Measurements from ENCODE around the gene ING5.
"Not testable (repeated sequence)": the region's sequence is repeated elsewhere in the genome, so short reads cannot be mapped to it uniquely, and the experiment has no call there.

ING5 gene

DNA sequence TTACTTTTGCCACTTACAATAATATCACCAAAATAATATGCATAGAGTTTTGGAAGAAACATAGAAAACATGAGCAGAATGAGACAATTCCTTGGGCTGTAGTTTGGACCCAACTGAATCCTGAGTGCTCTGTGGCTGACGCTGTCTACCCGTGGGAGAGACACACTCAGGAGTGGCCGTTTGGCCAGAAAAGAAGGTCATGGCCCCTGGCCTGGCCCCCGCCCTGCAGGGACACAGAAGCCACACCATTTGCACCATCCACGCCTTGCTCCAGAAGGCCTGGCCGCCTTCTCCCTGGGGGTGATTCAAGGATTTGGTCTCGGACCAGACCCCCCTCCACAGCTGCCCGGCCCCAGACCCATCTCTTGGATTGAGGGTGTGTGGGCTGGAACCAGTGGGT lies 26.2 kb downstream of the ING5 start:
- TF ChIP-seq, protein P1, sequence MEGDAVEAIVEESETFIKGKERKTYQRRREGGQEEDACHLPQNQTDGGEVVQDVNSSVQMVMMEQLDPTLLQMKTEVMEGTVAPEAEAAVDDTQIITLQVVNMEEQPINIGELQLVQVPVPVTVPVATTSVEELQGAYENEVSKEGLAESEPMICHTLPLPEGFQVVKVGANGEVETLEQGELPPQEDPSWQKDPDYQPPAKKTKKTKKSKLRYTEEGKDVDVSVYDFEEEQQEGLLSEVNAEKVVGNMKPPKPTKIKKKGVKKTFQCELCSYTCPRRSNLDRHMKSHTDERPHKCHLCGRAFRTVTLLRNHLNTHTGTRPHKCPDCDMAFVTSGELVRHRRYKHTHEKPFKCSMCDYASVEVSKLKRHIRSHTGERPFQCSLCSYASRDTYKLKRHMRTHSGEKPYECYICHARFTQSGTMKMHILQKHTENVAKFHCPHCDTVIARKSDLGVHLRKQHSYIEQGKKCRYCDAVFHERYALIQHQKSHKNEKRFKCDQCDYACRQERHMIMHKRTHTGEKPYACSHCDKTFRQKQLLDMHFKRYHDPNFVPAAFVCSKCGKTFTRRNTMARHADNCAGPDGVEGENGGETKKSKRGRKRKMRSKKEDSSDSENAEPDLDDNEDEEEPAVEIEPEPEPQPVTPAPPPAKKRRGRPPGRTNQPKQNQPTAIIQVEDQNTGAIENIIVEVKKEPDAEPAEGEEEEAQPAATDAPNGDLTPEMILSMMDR (conservative IDR thresholded peaks at IDR 0.05): no peak
- H3K27ac ChIP-seq: no peak overlapping the region

DNA sequence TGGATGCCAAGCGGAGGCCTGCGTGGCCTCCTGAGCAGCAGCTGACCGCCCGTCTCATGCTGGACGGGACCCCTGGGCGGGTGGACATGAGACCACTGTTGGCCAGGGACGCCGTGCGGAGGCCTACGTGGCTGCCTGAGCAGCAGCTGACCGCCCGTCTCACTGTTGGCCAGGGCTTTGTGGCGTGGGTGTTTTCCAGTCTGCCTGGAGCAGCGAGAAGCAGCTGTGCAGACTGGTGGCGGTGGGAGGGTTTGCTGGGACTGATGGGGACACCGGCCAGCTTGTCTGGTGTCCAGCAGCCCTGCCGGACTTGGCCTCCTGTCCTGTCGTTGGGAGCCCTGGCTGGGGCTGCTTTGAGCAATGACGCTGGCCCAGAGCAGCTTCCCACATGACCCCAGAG lies 26.8 kb downstream of the ING5 start:
- TF ChIP-seq, protein P1 (conservative IDR thresholded peaks at IDR 0.05): no peak
- no peak overlapping the region for H3K27ac ChIP-seq

DNA sequence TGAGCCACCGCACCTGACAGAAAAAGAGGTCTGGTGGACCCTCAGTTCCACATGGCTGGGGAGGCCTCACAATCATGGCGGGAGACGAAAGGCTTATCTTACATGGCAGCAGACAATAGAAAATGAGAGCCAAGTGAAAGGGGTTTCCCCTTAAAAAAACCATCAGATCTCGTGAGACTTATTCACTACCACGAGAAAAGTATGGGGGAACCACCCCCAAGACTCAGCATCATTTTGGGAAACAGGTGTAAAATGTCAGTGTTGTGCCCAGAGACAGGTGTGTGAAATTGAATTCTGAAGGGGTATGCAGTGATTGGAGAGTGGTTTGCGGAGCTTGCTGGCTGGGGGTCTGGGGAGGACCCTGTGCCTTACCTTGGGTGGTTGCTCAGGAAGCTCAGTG lies 28.0 kb downstream of the ING5 start:
- H3K27ac ChIP-seq: no peak overlapping the region
- TF ChIP-seq, protein P1 (conservative IDR thresholded peaks at IDR 0.05): no peak

DNA sequence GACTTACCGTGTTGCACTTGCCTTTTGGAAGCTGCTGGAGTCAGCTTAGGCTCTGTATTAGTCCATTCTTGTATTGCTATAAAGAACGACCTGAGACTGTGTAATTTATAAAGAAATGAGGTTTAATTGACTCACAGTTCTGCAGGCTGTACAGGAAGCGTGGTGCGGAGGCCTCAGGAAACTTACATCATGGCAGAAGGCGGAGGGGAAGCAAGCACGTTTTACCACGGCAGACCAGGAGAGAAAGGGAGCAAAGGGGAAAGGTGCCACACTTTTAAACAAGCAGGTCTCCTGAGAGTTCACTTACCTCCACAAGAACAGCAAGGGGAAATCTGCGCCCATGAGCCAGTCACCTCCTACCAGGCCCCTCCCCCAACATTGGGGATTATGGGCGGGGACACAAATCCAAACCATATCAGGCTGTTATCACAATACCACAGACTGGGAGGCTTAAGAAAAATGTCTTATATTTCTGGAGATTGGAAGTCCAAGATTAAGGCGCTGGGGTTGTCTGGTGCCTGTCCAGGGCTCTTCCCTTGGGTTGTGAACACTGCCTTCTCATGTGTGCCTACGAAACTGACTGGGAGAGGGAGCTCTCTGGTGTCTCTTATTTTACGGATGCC lies 28.9 kb downstream of the ING5 start:
- TF ChIP-seq, protein P1 (conservative IDR thresholded peaks at IDR 0.05): no peak
- no peak overlapping the region for H3K27ac ChIP-seq

DNA sequence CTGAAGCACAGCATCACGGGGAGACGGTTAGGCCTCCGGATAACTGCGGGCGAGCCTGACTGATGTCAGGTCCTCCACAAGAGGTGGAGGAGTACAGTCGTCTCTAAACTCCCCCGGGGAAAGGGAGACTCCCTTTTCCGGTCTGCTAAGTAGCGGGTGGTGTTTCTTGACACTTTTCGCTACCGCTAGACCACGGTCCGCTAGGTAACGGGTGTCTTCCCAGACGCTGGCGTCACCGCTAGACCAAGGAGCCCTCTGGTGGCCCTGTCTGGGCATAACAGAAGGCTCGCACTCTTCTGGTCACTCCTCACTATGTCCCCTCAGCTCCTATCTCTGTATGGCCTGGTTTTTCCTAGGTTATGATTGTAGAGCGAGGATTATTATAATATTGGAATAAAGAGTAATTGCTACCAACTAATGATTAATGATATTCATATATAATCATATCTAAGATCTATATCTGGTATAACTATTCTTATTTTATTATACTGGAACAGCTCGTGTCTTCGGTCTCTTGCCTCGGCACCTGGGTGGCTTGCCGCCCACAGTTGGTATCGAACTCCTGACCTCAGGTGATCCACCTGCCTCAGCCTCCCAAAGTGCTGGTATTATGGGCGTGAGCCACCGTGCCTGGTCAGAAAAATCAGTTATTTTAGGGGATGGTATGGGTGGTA lies 30.8 kb downstream of the ING5 start:
- TF ChIP-seq, protein P1 (conservative IDR thresholded peaks at IDR 0.05): peak; percentile 46
- not testable (repeated sequence) for H3K27ac ChIP-seq

DNA sequence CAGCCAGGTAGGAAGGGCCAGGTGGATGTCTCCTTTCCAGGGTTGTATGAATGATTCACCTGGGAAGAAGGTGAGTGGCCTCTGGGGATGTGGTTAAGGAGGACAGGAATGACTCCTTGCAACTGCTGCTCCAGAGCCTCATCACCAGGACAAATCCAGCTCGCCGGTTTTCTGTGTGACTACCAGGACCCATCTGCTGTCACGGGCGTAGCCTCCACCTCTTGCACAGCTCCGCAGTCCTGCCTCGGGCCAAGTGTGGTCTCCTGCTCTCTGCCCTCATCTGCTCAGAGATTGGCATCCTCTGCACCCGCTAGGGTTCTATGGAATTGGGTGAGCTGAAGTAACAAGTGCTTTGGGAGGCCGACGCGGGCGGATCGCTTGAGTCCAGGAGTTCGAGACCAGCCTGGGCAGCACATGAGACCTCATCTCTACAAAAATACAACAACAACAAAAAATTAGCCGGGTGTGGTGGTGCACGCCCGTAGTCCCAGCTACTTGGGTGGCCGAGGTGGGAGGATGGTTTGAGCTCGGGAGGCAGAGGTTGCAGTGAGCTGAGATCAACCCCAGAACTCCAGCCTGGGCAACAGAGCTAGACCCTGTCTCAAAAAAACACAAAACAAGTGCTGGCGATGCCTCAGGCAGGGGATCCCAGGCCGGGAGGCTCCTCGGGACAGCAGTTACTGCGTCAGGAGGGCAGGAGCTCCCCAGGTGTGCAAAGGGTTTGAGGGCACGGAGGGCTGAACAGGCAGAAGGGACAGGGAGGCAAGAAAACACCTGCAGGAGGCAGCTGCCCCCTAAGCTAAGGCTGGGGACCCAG lies 31.8 kb downstream of the ING5 start:
- peak overlapping the region; percentile 96 for H3K27ac ChIP-seq

DNA sequence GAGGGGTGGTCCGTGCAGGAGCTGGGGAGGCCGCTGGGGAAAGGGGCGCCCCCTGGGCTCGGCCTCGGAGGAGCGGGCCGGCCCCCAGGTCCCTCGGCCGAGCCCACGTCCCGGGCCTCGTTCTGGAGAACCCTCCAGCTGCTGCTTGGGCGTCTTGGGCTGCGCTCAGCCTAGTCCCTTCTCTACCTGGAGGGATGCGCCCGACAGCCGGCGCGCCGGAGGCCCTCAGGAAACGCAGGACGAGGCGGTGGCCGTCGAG lies 32.3 kb downstream of the ING5 start:
- TF ChIP-seq, protein P1 (conservative IDR thresholded peaks at IDR 0.05): no peak
- peak overlapping the region; percentile 96 for H3K27ac ChIP-seq

More for the DNA sequence above, 31.8 kb downstream of the ING5 start:
- TF ChIP-seq, protein P1 (conservative IDR thresholded peaks at IDR 0.05): no peak
